Stomach smooth muscle (tissue), 2 donors: ENCODE results near the gene TRNT1.

Experiments
- H3K27ac ChIP-seq: one replicate; pipeline ENCODE4 v1.7.0; 2013; ENCODE audit warnings: mild to moderate bottlenecking, low read length, inconsistent platforms
- H3K27me3 ChIP-seq, 2 donors: one replicate each; pipeline ENCODE4 v1.7.0; 2013; ENCODE audit warnings: low read length in 2 of 2; ENCODE audit not compliant: insufficient read depth in 2 of 2, control insufficient read depth in 1 of 2
- H3K36me3 ChIP-seq, 2 donors: one replicate each; pipeline ENCODE4 v1.7.0; 2013; ENCODE audit warnings: low read length in 2 of 2; ENCODE audit not compliant: control insufficient read depth in 2 of 2, insufficient read depth in 2 of 2
- H3K4me1 ChIP-seq: one replicate; pipeline ENCODE4 v1.7.0; 2013; ENCODE audit warnings: low read length; ENCODE audit not compliant: control insufficient read depth, insufficient read depth
- H3K4me3 ChIP-seq, 2 donors: one replicate each; pipeline ENCODE4 v1.7.0; 2013; ENCODE audit warnings: low read length in 2 of 2
- H3K9ac ChIP-seq, 2 donors: one replicate each; pipeline ENCODE4 v1.7.0; 2013; ENCODE audit warnings: low read length in 2 of 2, mild to moderate bottlenecking in 1 of 2
- H3K9me3 ChIP-seq, 2 donors: one replicate each; pipeline ENCODE4 v1.7.0; 2013; ENCODE audit warnings: low read length in 2 of 2; ENCODE audit not compliant: control insufficient read depth in 2 of 2
- donor health status: healthy.
- donor health status: Pancreatic carcinoma.

The TRNT1 gene

DNA sequence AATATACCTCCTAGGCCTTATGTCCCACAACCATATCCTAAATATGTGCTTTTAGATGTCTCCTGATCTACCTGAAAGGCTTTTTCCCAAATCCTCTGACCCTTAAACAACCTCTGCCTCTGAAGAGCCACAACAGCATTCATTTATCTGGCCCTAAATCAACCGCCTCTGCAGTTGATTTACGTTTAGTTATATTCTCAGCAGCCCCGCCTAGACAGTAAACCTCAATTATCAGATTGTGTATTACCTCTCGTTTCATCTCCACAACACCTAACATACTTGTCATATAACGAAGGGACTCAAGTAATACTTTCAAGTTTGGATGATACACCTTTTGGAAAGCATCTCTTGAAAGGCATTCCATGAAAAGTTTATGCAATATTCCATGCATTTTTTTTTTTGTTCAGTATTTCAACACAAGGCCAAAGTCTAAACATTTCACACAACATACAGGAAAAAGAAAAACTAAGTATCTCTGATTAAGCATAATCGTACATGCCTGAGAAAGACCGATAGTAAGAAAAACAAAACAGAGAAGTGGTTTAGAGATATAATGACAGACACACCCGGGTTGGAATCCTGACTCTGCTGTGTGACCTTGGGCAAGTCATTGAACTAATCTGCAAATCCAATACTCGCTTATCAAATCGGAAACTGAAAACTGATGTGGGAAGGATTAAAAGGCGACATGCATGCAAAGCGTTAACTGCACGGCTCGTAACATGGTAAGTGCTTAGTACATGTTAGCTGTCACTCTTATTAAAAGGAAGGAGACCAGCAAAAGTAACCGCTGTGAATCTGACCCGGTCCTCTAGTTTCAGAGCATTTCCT lies 52.0 kb downstream of the TRNT1 start:
- H3K9ac ChIP-seq = peak overlapping the region; percentile 80 to 91
- H3K4me1 ChIP-seq = peaks cover 17% of the 10 kb centered on the region
- peak overlapping the region; percentile 46 for H3K27ac ChIP-seq
- H3K9me3 ChIP-seq = no peaks in the 10 kb centered on the region
- H3K36me3 ChIP-seq = peaks cover 3 to 4% of the 10 kb centered on the region in 2 donors
- no peaks in the 10 kb centered on the region for H3K27me3 ChIP-seq
- H3K4me3 ChIP-seq = peak overlapping the region; percentile 85 to 98

DNA sequence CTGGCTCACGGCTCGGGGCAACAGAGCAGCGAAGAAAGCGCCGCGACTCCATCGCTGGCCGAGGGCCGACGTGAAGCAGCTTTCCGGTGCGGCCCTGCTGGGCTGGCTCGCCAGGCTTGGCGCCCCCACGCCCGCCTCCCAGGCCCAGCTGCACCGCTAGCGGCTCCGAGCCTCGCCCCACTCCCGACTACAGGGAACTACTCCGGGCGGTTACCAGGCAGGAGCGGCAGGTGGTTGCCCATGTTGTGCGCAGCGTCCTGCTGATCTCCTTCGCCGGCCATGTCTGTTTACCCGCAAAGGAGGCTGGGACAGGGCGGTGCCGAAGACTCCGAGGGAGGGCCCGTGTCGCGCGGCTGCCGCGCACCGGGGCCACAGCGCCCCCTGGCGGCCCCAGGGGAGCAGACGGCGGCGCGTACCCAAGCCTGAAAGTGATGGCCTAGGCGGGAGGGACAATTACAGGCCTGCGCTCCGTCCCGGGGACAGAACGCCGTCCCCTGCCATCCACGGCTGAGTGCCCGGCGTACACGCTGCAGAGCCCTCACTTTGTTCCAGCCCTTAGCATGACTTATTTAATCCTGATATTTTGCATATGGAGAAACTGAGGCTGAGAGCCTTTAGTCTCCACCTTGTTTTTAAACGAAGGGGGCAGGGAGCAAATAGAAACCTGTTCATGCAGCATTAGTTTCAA lies 52.8 kb downstream of the TRNT1 start, which contains the start of gene CRBN:
CRBN (minus strand) TSS at position 285 of the 688 bp plus-strand sequence; CDS start at position 281, 4 bp downstream.
- no peaks in the 10 kb centered on the region for H3K9me3 ChIP-seq
- H3K27me3 ChIP-seq = no peaks in the 10 kb centered on the region
- peak within 1 kb of the TSS; percentile 85 to 98 for H3K4me3 ChIP-seq
- H3K36me3 ChIP-seq = no peaks in the 10 kb centered on the region
- peak within 1 kb of the TSS; percentile 80 to 91 for H3K9ac ChIP-seq
- peak within 1 kb of the TSS; percentile 46 for H3K27ac ChIP-seq
- H3K4me1 ChIP-seq = peaks cover 17% of the 10 kb centered on the region

DNA sequence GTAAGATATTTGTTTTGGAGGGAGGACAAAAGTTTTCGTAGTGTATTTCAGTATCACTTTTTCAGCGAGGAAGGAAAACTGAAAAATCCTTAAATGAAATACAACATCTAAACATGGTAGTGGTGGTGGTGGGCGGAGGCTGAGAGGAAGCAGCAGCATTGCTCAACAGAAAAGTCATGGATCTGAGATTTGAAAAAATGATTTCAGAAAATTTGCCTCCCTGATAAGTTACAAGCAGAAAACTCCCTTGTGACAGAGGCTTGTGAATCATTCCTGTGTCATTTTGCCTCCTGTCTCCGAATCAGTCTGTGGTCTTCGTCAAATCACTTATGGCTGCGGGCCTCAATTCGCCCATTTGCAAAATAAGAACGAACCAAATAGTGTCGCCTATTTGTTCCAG lies 53.7 kb downstream of the TRNT1 start:
- no peak overlapping the region for H3K9ac ChIP-seq
- H3K9me3 ChIP-seq = no peaks in the 10 kb centered on the region
- H3K36me3 ChIP-seq = no peaks in the 10 kb centered on the region
- H3K4me1 ChIP-seq = peaks cover 17% of the 10 kb centered on the region
- no peaks in the 10 kb centered on the region for H3K27me3 ChIP-seq
- no peak overlapping the region for H3K4me3 ChIP-seq
- no peak overlapping the region for H3K27ac ChIP-seq

DNA sequence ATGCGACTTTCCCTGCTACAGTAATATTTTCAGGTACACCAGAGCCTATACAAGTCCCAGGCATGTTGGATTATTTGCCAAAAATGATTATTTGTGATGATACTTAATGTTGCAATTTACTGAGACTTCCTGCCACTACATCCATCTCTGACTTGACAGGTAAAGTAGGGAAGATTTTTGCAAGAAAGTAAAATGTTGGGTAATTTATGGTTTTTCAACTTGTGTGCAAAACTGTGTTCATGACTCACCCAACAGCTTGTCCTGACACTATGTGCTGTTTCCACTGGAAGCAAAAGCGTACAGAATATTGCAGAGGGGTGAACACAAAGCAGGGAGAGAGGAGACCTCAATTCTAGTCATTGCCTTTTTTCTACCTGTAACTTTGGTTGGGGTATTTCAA lies 58.1 kb downstream of the TRNT1 start:
- H3K9ac ChIP-seq = no peak overlapping the region
- H3K27ac ChIP-seq = no peak overlapping the region
- no peaks in the 10 kb centered on the region for H3K27me3 ChIP-seq
- no peak overlapping the region for H3K4me3 ChIP-seq
- H3K9me3 ChIP-seq = peaks cover 4 to 10% of the 10 kb centered on the region in 2 donors
- no peaks in the 10 kb centered on the region for H3K36me3 ChIP-seq
- H3K4me1 ChIP-seq = no peaks in the 10 kb centered on the region

DNA sequence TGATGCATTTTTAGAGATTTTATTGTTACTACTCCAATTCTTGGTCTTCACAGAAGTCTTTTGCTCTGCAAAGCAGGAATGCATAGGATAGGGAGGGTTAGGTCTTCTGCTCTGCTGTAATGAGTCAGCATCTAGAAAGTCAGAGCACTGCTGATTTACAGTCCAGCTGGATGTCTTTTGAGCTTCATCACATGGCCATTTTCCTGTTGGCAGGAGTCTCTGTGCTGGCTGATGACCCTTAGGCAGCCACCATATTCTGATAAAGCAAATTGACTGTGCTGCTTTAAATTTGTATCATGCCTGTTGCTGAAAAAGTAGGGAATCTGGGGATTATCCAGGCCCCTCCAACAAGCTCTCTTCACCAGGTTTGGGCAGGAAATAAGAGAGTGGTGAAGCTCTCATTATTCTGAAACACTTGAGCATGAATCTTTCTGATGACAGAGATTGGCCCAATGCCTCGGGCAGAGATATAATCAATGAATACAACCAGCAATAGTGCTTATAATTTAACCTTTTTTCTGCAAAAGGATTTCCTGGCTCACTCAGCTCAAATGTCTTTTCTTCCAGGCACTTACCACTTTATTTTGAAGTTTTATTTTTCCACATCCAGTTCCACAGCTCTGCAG lies 62.5 kb downstream of the TRNT1 start:
- H3K27ac ChIP-seq = no peak overlapping the region
- H3K36me3 ChIP-seq = no peaks in the 10 kb centered on the region
- no peak overlapping the region for H3K9ac ChIP-seq
- no peaks in the 10 kb centered on the region for H3K27me3 ChIP-seq
- H3K4me1 ChIP-seq = no peaks in the 10 kb centered on the region
- no peak overlapping the region for H3K4me3 ChIP-seq
- peaks cover 4 to 10% of the 10 kb centered on the region in 2 donors for H3K9me3 ChIP-seq

DNA sequence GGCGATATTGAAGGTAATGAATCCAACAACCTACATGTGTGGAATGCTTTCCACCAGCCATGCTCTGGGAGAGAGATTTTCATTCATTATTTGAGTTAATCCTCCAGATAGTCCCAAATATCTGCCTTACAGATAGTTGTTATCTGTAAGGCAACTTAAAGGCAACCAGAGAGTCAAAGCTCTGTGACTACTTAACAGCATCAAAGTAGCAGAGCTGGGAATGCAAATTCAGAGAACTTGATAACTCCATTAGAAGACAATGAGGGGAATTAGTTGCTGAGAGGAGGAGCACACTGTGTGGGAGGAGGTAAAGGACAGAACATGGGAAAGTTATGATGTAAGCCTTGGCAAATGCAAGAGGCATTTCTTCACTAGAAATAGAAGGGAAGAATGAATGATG lies 63.2 kb downstream of the TRNT1 start:
- H3K4me1 ChIP-seq = no peaks in the 10 kb centered on the region

DNA sequence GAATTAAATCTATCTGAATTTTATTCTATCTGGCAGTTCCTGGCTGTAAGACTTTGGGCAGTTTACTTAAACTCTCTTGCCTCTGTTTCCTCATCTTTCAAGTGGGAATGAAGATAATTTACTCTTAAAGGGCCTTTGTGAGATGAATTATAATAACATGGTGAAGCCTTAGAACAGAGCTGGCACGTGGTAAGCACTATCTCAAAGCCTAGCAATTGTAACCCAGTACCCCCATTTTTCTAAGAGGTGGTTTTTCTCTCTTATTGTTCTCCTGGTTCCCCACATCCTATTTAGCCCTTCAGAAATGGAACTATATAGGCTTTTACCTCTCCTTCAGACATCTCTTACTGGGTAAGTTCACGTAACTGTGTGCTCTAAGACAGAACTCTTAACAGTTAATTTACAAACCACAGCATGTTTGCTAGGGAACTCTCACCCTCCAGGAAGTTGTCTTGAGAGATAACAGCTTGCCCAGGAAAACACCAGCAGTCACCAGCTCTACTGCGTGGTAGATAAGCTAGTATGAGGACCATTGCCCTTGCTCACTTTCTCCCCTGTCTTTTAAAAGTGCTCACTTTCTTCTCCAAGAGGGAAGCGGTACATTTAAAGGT lies 65.0 kb downstream of the TRNT1 start:
- Histone ChIP-seq H3K4me3 (no peak overlapping the region), H3K9me3 (peaks cover under 1 to 4% of the 10 kb centered on the region in 2 donors), H3K27ac (no peak overlapping the region), H3K9ac (no peak overlapping the region), H3K36me3 (no peaks in the 10 kb centered on the region), H3K27me3 (no peaks in the 10 kb centered on the region), H3K4me1 (no peaks in the 10 kb centered on the region)

More for the DNA sequence above, 63.2 kb downstream of the TRNT1 start:
- no peaks in the 10 kb centered on the region for H3K36me3 ChIP-seq
- H3K9me3 ChIP-seq = peaks cover 4 to 10% of the 10 kb centered on the region in 2 donors
- H3K9ac ChIP-seq = no peak overlapping the region
- no peak overlapping the region for H3K27ac ChIP-seq
- H3K27me3 ChIP-seq = no peaks in the 10 kb centered on the region
- H3K4me3 ChIP-seq = no peak overlapping the region

DNA sequence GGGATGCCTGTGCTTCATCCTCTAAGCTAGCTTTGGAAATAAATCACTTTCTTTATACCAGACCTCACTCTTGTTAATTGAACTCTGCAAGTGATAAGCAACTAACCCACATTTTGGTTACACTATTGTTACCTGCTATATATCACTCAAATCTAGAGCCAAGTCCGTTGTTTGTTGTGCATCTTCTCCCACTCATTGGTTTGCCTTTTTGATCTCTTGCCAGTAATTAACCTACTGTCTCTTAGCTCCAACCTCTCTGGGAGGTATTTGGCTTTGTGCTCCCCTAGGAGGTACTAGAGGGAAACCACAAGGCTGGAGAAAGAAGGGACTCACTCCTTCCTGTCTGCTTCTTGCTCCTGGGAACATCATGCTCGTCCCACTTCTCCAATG lies 65.5 kb downstream of the TRNT1 start:
- H3K27me3 ChIP-seq = no peaks in the 10 kb centered on the region
- H3K4me1 ChIP-seq = no peaks in the 10 kb centered on the region
- H3K4me3 ChIP-seq = no peak overlapping the region
- H3K9me3 ChIP-seq = peaks cover 0 to 1% of the 10 kb centered on the region in 2 donors
- no peak overlapping the region for H3K27ac ChIP-seq
- H3K9ac ChIP-seq = no peak overlapping the region
- no peaks in the 10 kb centered on the region for H3K36me3 ChIP-seq

DNA sequence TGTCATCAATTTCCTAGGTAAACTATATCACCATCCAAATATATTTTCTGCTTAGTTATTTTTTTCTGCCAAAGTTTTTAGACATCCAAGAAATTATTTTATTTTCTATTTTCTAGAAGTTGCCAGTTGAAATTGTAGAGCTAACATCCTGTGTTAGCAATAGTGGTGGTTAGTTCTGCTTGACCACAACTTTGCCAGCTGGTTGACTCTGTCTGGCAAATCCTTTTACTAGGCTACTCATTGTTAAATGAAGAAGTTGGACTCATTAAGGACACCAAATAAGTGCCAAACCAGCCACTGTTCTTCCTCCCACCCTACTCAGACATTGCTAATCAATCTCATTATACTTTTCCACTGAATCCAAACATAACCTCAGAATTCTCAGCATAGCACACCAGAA lies 68.1 kb downstream of the TRNT1 start:
- no peak overlapping the region for H3K4me3 ChIP-seq
- no peaks in the 10 kb centered on the region for H3K9me3 ChIP-seq
- H3K27ac ChIP-seq = no peak overlapping the region
- no peaks in the 10 kb centered on the region for H3K36me3 ChIP-seq
- H3K9ac ChIP-seq = no peak overlapping the region
- H3K27me3 ChIP-seq = no peaks in the 10 kb centered on the region
- H3K4me1 ChIP-seq = no peaks in the 10 kb centered on the region

DNA sequence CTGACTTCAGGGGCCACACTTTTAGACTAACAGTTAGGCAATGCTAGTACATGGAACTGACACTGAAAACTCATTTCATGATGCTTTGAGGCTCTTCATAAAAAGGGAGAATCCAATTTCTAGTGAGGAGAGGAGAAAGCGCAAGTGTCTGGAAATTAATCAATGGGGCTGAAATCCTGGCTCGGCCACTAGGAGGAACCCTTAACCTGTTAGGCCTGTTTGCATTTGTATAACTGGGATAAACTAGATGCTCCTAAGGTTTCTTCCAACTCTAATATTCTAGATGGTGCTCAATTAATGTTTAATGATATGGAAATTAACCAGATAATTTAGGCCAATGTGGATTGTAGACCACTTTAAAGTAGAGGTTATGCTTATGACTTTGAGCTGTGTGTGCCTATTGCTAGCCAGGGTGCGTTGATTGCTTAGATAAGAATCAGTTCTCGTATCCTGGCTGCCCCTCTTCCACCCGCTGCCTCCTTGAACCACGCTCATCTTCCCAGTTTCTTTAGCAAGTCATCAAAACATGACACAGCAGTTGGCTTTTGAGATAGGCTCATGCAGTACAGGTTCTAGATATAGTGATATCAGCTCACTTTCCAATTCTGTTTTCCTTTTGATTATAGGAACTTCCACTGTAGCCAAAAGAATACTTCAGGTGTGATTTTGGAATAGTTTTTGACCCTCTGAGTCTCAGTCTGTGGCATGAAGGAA lies 69.6 kb downstream of the TRNT1 start:
- Histone ChIP-seq H3K4me1 (no peaks in the 10 kb centered on the region), H3K36me3 (no peaks in the 10 kb centered on the region), H3K4me3 (no peak overlapping the region), H3K9me3 (no peaks in the 10 kb centered on the region), H3K27me3 (no peaks in the 10 kb centered on the region), H3K27ac (no peak overlapping the region), H3K9ac (no peak overlapping the region)
